AG09319 (cell line): Measurements from ENCODE around the gene URB1.
"Not testable (repeated sequence)": the region's sequence is repeated elsewhere in the genome, so short reads cannot be mapped to it uniquely, and the experiment has no call there.

Experiments
- DNase-seq: peaks from one replicate; pipeline ENCODE4 v3.0.0-alpha.2; 2010; ENCODE audit warnings: low read depth; ENCODE audit errors: extremely low read depth
- TF ChIP-seq, protein P1 (sequence below): IDR thresholded peaks from 2 replicates; pipeline ENCODE4 v1.5.1; 2011; ENCODE audit warnings: low read depth, mild to moderate bottlenecking, inconsistent platforms, low read length, moderate library complexity

URB1 gene

DNA sequence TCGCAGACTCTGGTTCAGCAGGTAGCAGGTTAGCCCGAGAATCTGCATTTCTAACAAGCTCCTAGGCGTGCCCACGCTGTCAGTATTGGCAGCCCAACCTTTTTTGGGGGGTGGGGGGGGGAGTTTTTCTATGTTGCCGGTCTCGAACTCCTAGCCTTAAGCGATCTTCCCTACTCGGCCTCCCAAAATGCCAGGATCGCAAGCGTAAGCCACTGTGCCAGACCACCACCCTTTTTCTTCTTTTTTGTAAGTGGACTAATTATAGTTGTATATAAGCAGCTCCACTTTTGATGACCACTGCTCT, 113.5 kb downstream of the URB1 start:
- TF ChIP-seq, protein P1, sequence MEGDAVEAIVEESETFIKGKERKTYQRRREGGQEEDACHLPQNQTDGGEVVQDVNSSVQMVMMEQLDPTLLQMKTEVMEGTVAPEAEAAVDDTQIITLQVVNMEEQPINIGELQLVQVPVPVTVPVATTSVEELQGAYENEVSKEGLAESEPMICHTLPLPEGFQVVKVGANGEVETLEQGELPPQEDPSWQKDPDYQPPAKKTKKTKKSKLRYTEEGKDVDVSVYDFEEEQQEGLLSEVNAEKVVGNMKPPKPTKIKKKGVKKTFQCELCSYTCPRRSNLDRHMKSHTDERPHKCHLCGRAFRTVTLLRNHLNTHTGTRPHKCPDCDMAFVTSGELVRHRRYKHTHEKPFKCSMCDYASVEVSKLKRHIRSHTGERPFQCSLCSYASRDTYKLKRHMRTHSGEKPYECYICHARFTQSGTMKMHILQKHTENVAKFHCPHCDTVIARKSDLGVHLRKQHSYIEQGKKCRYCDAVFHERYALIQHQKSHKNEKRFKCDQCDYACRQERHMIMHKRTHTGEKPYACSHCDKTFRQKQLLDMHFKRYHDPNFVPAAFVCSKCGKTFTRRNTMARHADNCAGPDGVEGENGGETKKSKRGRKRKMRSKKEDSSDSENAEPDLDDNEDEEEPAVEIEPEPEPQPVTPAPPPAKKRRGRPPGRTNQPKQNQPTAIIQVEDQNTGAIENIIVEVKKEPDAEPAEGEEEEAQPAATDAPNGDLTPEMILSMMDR = no peak

DNA sequence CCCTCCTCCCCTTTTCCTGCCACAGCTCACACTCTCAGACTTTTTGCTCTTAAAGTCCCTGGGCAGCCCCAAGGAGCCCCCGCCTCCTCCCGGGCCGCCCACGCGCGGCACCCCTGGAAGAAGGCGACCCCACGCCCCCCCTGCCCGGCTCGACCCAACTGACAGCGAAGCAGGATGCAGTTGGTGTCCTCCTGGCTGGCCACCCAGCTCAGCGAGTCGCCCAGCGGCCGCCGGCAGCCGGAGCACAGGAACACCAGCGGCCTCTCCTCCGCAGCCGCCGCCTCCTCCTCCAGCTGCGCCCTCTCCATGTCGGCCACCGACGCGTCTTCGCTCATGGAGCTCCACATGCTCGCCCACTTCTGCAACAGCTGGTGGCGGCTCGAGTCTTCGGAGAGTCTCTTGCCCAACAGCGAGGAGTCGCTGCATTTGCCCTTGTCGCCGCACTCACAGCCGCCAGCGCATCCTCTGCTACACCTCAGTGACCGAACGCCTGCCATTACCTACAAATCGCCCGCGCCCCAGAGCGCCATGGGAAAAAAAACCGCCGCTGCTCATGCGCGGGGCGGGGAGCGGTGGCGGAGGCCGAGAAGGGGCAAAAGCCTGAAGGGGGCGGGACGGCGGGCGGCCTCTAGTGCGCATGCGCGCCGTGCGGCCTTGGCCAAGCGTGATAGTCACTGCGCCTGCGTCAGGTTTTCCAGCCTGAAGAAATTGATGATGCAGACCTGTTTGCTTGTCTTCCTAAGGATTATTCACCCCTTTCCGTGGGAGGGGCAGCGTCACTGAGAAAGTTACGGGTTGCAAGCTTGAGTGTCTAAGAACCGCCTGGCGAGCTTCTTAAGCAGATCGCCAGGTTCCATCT, 114.1 kb downstream of the URB1 start, which contains the start of gene MIS18A:
TSS of gene MIS18A (minus strand) at position 532 of the 859 bp plus-strand sequence. CDS start at position 497, 35 bp downstream.
- peak; percentile 84 for DNase-seq
- TF ChIP-seq, protein P1 = no peak

More for the DNA sequence above, 113.5 kb downstream of the URB1 start:
- no peak for DNase-seq

DNA sequence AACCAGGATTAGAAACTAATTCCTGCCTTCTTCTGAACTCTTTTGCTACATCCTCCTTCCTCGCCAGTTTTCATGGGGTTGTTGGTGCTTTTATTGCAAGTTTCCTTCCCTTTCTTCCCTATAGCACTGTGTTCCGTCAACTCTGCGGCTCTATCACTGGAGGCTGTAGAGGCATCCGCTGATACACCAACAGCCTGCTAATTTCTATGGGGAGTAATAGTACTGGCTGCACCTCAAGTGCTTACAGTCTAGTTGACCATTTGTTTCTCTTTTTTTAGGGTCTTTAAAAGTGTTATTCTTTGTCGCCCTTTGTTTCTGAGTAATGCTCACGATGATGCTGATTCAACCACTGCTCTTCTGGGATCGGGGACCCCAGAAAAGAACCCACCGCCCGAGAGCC, 114.7 kb downstream of the URB1 start:
- no peak for DNase-seq
- TF ChIP-seq, protein P1 = no peak

DNA sequence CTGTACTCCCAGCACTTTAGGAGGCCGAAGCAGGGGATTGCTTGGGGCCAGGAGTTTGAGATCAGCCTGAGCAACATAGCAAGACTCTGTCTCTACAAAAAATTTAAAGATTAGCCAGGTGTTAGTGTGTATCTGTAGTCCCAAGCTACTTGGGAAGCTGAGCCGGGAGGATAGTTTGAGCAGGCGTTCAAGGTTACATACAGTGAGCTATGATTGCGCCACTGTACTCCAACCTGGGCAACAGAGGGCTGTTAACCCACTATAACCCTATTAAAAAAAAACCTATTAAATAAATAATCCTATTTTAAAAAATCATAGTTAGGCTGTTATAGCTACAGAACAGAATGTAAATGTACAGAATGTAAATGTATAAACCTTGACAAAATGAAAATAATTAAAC, 116.1 kb downstream of the URB1 start:
- TF ChIP-seq, protein P1 = no peak
- no peak for DNase-seq

DNA sequence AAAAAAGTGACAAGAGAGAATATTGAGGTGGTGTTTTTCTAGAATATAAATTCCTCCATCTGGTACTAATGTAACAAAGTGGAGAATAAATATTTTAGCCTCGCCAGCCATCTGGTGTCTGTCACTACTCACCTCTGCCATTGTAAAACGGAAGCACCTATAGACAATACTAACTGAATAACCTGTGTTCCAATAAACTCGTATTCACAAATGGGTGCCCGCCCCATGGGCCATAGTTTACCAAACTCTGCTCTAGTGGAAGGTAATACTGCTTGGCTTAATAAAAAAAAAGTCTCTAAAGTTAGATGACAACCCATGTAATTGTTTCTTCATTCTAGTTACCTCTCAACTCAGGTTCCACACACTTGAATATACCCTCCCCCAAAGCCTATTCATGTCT, 122.1 kb downstream of the URB1 start:
- TF ChIP-seq, protein P1 = no peak
- no peak for DNase-seq

DNA sequence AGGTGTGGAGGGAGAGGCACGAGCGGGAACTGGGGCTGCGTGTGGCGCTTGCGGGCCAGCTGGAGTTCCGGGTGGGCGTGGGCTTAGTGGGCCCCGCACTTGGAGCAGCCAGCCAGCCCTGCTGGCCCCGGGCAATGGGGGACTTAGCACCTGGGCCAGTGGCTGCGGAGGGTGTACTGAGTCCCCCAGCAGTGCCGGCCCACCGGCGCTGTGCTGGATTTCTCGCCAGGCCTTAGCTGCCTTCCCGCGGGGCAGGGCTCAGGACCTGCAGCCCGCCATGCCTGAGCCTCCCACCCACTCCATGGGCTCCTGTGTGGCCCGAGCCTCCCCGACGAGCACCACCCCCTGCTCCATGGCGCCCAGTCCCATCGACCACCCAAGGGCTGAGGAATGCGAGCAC, 127.5 kb downstream of the URB1 start:
- not testable (repeated sequence) for DNase-seq

DNA sequence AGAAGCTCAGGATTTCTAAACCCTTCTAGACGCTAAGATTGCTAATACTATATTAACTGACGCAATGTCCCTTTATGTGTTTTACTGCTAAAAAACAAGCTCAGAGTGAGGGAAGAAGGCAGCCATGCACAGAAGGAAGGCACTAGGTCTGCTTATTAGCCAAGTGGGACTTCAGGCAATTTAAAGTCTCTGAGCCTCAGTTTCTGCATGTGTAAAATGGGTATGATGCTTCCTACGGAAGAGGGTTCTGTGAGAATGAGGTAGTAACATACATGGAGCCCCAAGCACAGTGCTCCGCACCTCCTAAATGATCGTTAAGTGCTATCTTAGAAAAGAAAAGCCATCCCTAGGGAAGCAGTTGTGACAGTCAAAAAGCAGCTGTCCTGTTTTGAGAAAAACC, 130.9 kb downstream of the URB1 start:
- TF ChIP-seq, protein P1 = no peak
- DNase-seq = no peak
